ENCODE data around the gene CLCN7.

Gene CLCN7

DNA sequence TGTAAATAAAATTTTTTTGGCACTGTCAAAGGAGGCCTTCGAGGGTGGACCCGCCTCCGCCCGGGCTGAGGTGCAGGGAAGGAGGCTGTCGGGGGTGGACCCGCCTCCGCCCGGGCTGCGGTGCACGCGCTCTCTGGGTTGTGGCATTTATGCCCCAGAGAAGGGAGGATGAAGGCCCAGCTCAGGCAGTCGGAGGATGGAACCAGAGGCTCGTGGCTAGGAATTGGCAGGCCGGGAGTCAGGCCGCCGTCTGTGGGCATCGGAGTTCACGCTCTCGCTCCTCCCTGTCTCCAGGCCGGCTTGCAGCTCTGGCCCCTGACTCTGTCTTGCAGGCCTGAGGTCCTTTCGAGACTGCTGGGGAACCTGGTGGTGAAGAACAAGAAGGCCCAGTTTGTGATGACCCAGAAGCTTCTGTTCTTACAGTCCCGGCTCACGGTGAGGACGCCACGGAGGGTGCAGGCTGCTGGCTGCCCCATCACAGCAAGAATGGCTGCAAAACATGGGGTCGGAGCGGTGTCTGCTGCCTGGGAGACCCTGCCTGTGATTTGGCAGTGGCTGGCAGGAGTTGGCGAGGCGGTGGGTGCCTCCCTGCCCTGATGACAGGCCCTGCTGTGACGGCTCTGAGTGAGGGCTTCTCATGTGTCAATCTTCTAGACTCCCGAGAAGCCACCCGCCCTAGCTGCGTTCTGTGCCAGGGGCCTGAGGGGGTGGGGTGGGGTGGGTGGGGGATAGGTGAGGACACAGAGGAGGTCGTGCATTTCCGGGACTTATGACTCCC, 24.3 kb upstream of the CLCN7 start:
- no peaks in the 10 kb centered on the region for H3K9me3 ChIP-seq (ENCODE audit: low read length)
- no peaks in the 10 kb centered on the region for H3K27me3 ChIP-seq (ENCODE audit: insufficient read depth, low read length)
- H2AFZ ChIP-seq (ENCODE audit: low read depth, low read length), result no peak overlapping the region
- peaks cover 8% of the 10 kb centered on the region for H3K4me1 ChIP-seq (ENCODE audit: insufficient read depth, low read length)
- peaks cover 73% of the 10 kb centered on the region for H3K36me3 ChIP-seq (ENCODE audit: insufficient read depth, low read length)
- no peak overlapping the region for H3K4me3 ChIP-seq (ENCODE audit: low read length)

DNA sequence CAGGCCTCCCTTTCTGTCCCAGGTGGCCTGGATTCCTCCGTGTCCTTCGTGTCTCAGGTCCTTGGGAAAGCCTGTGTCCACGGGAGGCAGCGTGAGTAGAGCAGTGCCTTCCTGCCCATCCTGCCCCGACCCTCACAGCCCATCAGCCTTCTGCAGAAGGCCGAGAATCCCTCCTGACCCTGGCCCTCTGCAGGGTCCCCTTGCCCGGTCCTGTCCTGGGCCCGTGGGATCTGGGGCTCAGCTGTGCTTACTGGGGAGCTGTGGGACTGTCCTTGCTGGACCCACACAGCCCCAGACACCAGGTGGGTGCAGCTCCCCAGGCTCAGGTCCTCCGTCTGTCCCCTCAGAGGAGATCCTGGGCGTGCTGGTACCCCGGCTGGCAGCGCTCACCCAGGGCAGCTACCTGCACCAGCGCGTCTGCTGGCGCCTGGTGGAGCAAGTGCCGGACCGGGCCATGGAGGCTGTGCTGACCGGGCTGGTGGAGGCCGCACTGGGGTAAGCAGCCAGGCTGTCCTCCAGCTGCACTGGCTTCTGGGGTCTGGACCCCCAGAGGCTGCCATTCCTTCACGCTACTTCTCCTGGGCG, 22.3 kb upstream of the CLCN7 start:
- peaks cover 56% of the 10 kb centered on the region for H3K36me3 ChIP-seq (ENCODE audit: insufficient read depth, low read length)
- H3K27me3 ChIP-seq (ENCODE audit: insufficient read depth, low read length), result no peaks in the 10 kb centered on the region
- no peak overlapping the region for H2AFZ ChIP-seq (ENCODE audit: low read depth, low read length)
- no peaks in the 10 kb centered on the region for H3K9me3 ChIP-seq (ENCODE audit: low read length)
- H3K4me3 ChIP-seq (ENCODE audit: low read length), result no peak overlapping the region
- H3K4me1 ChIP-seq (ENCODE audit: insufficient read depth, low read length), result peaks cover 15% of the 10 kb centered on the region

GRCh38 chr16:1496464-1496863, 21.6 kb upstream of the CLCN7 start:
- Histone ChIP-seq H3K4me3 (ENCODE audit: low read length) (no peak overlapping the region), H3K4me1 (ENCODE audit: insufficient read depth, low read length) (peaks cover 15% of the 10 kb centered on the region), H3K36me3 (ENCODE audit: insufficient read depth, low read length) (peaks cover 49% of the 10 kb centered on the region), H3K27me3 (ENCODE audit: insufficient read depth, low read length) (no peaks in the 10 kb centered on the region), H2AFZ (ENCODE audit: low read depth, low read length) (no peak overlapping the region), H3K9me3 (ENCODE audit: low read length) (no peaks in the 10 kb centered on the region)

- H3K27me3 ChIP-seq (ENCODE audit: insufficient read depth, low read length), result no peaks in the 10 kb centered on the region
- no peak overlapping the region for H3K4me3 ChIP-seq (ENCODE audit: low read length)
- no peak overlapping the region for H2AFZ ChIP-seq (ENCODE audit: low read depth, low read length)
- peaks cover 15% of the 10 kb centered on the region for H3K4me1 ChIP-seq (ENCODE audit: insufficient read depth, low read length)
- H3K9me3 ChIP-seq (ENCODE audit: low read length), result no peaks in the 10 kb centered on the region
- peaks cover 45% of the 10 kb centered on the region for H3K36me3 ChIP-seq (ENCODE audit: insufficient read depth, low read length)
Measured at GRCh38 chr16:1495889-1496262, 21.0 kb upstream of the CLCN7 start.

- Histone ChIP-seq H3K27me3 (ENCODE audit: insufficient read depth, low read length) (no peaks in the 10 kb centered on the region), H3K36me3 (ENCODE audit: insufficient read depth, low read length) (peaks cover 42% of the 10 kb centered on the region), H2AFZ (ENCODE audit: low read depth, low read length) (no peak overlapping the region)
Measured at GRCh38 chr16:1495211-1495888, 20.5 kb upstream of the CLCN7 start.

GRCh38 chr16:1494711-1495110, 19.9 kb upstream of the CLCN7 start:
- Histone ChIP-seq H3K36me3 (ENCODE audit: insufficient read depth, low read length) (peaks cover 36% of the 10 kb centered on the region), H2AFZ (ENCODE audit: low read depth, low read length) (no peak overlapping the region), H3K4me1 (ENCODE audit: insufficient read depth, low read length) (peaks cover 15% of the 10 kb centered on the region), H3K27me3 (ENCODE audit: insufficient read depth, low read length) (no peaks in the 10 kb centered on the region), H3K4me3 (ENCODE audit: low read length) (peak overlapping the region; percentile 54), H3K9me3 (ENCODE audit: low read length) (no peaks in the 10 kb centered on the region)

More at GRCh38 chr16:1495211-1495888, 20.5 kb upstream of the CLCN7 start:
- no peak overlapping the region for H3K4me3 ChIP-seq (ENCODE audit: low read length)
- H3K4me1 ChIP-seq (ENCODE audit: insufficient read depth, low read length), result peaks cover 15% of the 10 kb centered on the region
- no peaks in the 10 kb centered on the region for H3K9me3 ChIP-seq (ENCODE audit: low read length)

DNA sequence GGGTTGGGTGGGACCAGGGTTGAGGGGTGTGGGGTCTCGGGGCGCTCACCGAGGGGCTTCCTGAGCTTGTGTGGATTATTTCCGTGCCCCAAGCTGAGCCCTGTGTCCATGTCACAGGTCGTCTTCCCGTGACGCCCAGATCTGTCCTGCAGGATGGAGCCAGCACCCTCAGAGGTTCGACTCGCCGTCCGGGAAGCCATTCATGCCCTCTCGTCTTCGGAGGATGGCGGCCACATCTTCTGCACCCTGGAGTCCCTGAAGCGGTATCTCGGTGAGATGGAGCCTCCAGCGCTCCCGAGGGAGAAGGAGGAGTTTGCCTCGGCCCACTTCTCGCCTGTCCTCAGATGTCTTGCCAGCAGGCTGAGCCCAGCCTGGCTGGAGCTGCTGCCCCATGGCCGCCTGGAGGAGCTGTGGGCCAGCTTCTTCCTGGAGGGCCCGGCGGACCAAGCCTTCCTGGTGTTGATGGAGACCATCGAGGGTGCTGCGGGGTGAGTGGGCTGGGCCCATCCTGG, 19.4 kb upstream of the CLCN7 start:
- peaks cover 32% of the 10 kb centered on the region for H3K36me3 ChIP-seq (ENCODE audit: insufficient read depth, low read length)
- no peak overlapping the region for H2AFZ ChIP-seq (ENCODE audit: low read depth, low read length)

GRCh38 chr16:1493746-1494094, 18.9 kb upstream of the CLCN7 start:
- peaks cover 15% of the 10 kb centered on the region for H3K4me1 ChIP-seq (ENCODE audit: insufficient read depth, low read length)
- peak overlapping the region; percentile 40 for H2AFZ ChIP-seq (ENCODE audit: low read depth, low read length)
- H3K36me3 ChIP-seq (ENCODE audit: insufficient read depth, low read length), result peaks cover 28% of the 10 kb centered on the region
- peak overlapping the region; percentile 54 for H3K4me3 ChIP-seq (ENCODE audit: low read length)
- no peaks in the 10 kb centered on the region for H3K9me3 ChIP-seq (ENCODE audit: low read length)
- H3K27me3 ChIP-seq (ENCODE audit: insufficient read depth, low read length), result no peaks in the 10 kb centered on the region

More for the DNA sequence above, 19.4 kb upstream of the CLCN7 start:
- Histone ChIP-seq H3K9me3 (ENCODE audit: low read length) (no peaks in the 10 kb centered on the region), H3K4me3 (ENCODE audit: low read length) (peak overlapping the region; percentile 54), H3K27me3 (ENCODE audit: insufficient read depth, low read length) (no peaks in the 10 kb centered on the region), H3K4me1 (ENCODE audit: insufficient read depth, low read length) (peaks cover 15% of the 10 kb centered on the region)

GRCh38 chr16:1492923-1493745, 18.3 kb upstream of the CLCN7 start, which contains the start of gene TELO2:
Gene TELO2 (plus strand): TSS chr16:1493360. CDS start chr16:1494282, 922 bp downstream.
- Histone ChIP-seq H3K36me3 (ENCODE audit: insufficient read depth, low read length) (peaks cover 28% of the 10 kb centered on the region), H3K4me1 (ENCODE audit: insufficient read depth, low read length) (peaks cover 15% of the 10 kb centered on the region), H3K27me3 (ENCODE audit: insufficient read depth, low read length) (no peaks in the 10 kb centered on the region), H3K4me3 (ENCODE audit: low read length) (peak within 1 kb of the TSS; percentile 54), H3K9me3 (ENCODE audit: low read length) (no peaks in the 10 kb centered on the region), H2AFZ (ENCODE audit: low read depth, low read length) (peak within 1 kb of the TSS; percentile 40)

GRCh38 chr16:1492082-1492922, 17.5 kb upstream of the CLCN7 start:
- Histone ChIP-seq H3K4me3 (ENCODE audit: low read length) (peak overlapping the region; percentile 54), H3K9me3 (ENCODE audit: low read length) (no peaks in the 10 kb centered on the region), H3K36me3 (ENCODE audit: insufficient read depth, low read length) (peaks cover 22% of the 10 kb centered on the region), H3K4me1 (ENCODE audit: insufficient read depth, low read length) (peaks cover 15% of the 10 kb centered on the region), H2AFZ (ENCODE audit: low read depth, low read length) (peak overlapping the region; percentile 40), H3K27me3 (ENCODE audit: insufficient read depth, low read length) (no peaks in the 10 kb centered on the region)

DNA sequence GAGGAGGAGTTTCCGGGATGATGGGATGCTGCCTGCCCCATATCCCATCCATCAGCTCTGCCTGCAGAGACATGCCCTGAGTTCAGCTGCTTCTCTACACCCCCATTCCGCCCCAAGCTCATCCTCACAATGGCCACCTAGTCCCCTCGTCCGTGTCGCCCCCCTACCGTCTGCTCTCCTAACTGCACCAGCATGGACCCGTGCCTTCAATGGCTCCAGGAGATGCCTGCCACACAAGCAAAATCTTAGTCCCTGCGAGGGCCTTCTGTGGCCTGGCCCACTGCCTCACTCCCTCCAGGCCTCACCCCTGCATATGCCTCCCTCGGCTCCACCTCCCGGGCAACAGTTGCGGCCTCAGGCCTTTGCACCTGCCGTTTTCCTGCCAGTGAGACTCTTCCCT, 16.5 kb upstream of the CLCN7 start:
- Histone ChIP-seq H2AFZ (ENCODE audit: low read depth, low read length) (no peak overlapping the region), H3K36me3 (ENCODE audit: insufficient read depth, low read length) (peaks cover 13% of the 10 kb centered on the region), H3K9me3 (ENCODE audit: low read length) (no peaks in the 10 kb centered on the region), H3K27me3 (ENCODE audit: insufficient read depth, low read length) (no peaks in the 10 kb centered on the region), H3K4me1 (ENCODE audit: insufficient read depth, low read length) (peaks cover 15% of the 10 kb centered on the region), H3K4me3 (ENCODE audit: low read length) (no peak overlapping the region)

DNA sequence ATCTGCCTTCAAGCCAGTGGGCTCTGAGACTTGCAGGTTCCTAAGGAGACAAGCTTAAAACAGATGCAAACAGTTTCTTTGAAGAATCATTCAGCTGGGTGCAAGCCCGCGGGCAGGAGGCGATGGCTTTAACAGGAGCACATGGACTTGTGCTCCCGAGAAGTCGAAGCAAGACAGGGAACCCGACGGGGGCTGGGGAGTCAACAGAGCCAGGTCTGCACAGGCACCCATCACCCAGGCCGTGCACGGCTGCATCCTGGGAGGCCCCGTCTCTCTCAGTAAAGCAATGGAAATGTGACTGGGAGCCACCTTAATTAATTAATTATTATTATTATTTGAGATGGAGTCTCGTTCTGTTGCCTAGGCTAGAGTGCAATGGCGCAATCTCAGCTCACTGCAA, 14.2 kb upstream of the CLCN7 start:
- Histone ChIP-seq H3K4me1 (ENCODE audit: insufficient read depth, low read length) (peaks cover 7% of the 10 kb centered on the region), H2AFZ (ENCODE audit: low read depth, low read length) (no peak overlapping the region), H3K36me3 (ENCODE audit: insufficient read depth, low read length) (no peaks in the 10 kb centered on the region), H3K27me3 (ENCODE audit: insufficient read depth, low read length) (no peaks in the 10 kb centered on the region), H3K4me3 (ENCODE audit: low read length) (no peak overlapping the region), H3K9me3 (ENCODE audit: low read length) (no peaks in the 10 kb centered on the region)

Data from neuron (in vitro differentiated cells).